Body of pancreas (tissue), 4 donors: ENCODE measurements around the gene DUSP28. TPM values are rescaled to one million over a fixed set of nuclear protein-coding genes. Genes with fewer than 3 reads are reported as not detected.

ENCODE experiments used
- ATAC-seq: fragments of 150-250 bp; one replicate; pipeline ENCODE4 v1.9.1; 2016
- DNase-seq, 4 donors: peaks; one replicate each; pipeline ENCODE4 v3.0.0-alpha.2; 2019
- H3K27ac ChIP-seq, 4 donors: fragments of 200-600 bp; sonication (generic); 1 replicate in 3 of 4; 2 replicates in 1 of 4; pipeline versions ENCODE4 v1.5.1 to v1.6.1; 2016 to 2019; ENCODE audit warnings: mild to moderate bottlenecking in 1 of 4, mixed read lengths in 1 of 4, moderate library complexity in 1 of 4
- H3K27me3 ChIP-seq, 2 donors: fragments of 200-600 bp; sonication (generic); one replicate each; pipeline ENCODE4 v1.6.0; 2016; ENCODE audit warnings: mild to moderate bottlenecking in 1 of 2
- H3K36me3 ChIP-seq, 2 donors: fragments of 200-600 bp; sonication (generic); replicated peaks in 1 of 2; 2 replicates each; pipeline ENCODE4 v1.5.1; 2016; ENCODE audit warnings: low read depth in 2 of 2; ENCODE audit not compliant: insufficient read depth in 1 of 2
- H3K4me1 ChIP-seq: fragments of 200-600 bp; sonication (generic); one replicate; pipeline ENCODE4 v1.6.0; 2016
- H3K4me3 ChIP-seq, 2 donors: fragments of 200-600 bp; sonication (generic); 1 replicate in 1 of 2; 2 replicates in 1 of 2; pipeline ENCODE4 v1.5.1; 2016 to 2019
- H3K9me3 ChIP-seq, 3 donors: fragments of 200-600 bp; sonication (generic); 1 replicate in 2 of 3; 2 replicates in 1 of 3; pipeline ENCODE4 v1.5.1; 2016
- POLR2A ChIP-seq, 3 donors: fragments of 450-650 bp; IDR thresholded peaks; one replicate each; pipeline ENCODE4 v1.6.1; 2016; ENCODE audit warnings: antibody characterized with exemption in 3 of 3, mild to moderate bottlenecking in 2 of 3
- WGBS, 2 donors: methylation state at CpG; one replicate each; pipeline ENCODE4 v1.1.5; 2017; 5-methylcytosine and 5-hydroxymethylcytosine counted together
- intact Hi-C: fragments of 100-400 bp; cut with DNase I; formaldehyde crosslinking; loops from one replicate; pipeline ENCODE4 v1.15.1; 2023
- total RNA-seq, 2 donors: library from RNA; depleted of rRNA; stranded (reverse); fragments of >200 nt; gene quantifications; one replicate each; pipeline ENCODE4 v1.1.0, GENCODE V29; 2016
- TF ChIP-seq, protein P1 (sequence below), 7 experiments: fragments of 450-650 bp in 4 of 7; fragments of 200-600 bp in 3 of 7; sonication (generic) in 3 of 7; IDR thresholded peaks; one replicate each; pipeline ENCODE4 v1.5.1; 2016 to 2019; ENCODE audit warnings: antibody characterized with exemption in 7 of 7

DUSP28 gene
- total RNA-seq, 2 donors from 2014 or later: 4.7 to 6.6 TPM

DNA sequence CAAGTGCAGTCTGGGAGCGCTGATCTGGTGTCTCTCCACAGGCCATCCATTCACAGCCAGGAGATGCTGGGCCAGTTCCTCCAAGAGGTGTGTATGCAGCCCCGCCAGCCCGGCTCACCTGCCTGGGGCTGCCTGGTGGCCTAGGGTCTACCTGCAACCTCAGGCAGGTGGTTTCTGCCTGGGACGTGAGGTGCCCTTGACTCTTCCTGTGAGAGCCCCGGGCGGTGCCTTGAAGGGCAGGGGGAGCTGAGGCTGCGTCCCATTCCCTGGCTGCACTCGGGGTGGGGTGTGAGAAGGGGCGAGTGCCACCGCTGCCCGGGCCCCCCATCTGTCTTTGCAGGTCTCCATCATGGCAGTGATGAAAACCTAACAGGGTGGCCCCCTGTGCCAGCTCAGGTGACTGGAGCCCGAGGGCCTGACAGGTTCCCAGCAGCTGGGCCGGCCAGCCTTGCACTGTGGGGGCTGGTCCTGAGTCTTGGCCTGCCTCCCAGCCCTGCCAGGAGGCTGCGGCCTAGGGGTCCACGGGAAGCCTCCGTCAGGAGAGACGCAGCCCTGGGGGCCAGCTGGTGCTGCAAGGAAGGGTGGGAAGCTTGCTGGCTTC, 38.3 kb downstream of the DUSP28 start:
- Histone ChIP-seq H3K4me3 (no peak overlapping the region), H3K36me3 (peaks cover 0 to 6% of the 10 kb centered on the region in 2 donors), H3K27me3 (no peaks in the 10 kb centered on the region), H3K4me1 (no peaks in the 10 kb centered on the region), H3K9me3 (no peaks in the 10 kb centered on the region), H3K27ac (no peak overlapping the region)
- ATAC-seq (no peak), DNase-seq (no peak)
- WGBS, 2 donors: 97 to 99% methylated on average over 6 to 14 of the region's 17 CpGs
- TF ChIP-seq, protein P1, sequence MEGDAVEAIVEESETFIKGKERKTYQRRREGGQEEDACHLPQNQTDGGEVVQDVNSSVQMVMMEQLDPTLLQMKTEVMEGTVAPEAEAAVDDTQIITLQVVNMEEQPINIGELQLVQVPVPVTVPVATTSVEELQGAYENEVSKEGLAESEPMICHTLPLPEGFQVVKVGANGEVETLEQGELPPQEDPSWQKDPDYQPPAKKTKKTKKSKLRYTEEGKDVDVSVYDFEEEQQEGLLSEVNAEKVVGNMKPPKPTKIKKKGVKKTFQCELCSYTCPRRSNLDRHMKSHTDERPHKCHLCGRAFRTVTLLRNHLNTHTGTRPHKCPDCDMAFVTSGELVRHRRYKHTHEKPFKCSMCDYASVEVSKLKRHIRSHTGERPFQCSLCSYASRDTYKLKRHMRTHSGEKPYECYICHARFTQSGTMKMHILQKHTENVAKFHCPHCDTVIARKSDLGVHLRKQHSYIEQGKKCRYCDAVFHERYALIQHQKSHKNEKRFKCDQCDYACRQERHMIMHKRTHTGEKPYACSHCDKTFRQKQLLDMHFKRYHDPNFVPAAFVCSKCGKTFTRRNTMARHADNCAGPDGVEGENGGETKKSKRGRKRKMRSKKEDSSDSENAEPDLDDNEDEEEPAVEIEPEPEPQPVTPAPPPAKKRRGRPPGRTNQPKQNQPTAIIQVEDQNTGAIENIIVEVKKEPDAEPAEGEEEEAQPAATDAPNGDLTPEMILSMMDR (IDR thresholded peaks at IDR 0.05): no peak
- no peak for TF ChIP-seq POLR2A (IDR thresholded peaks at IDR 0.05)
- intact Hi-C loops: no loop called here

DNA sequence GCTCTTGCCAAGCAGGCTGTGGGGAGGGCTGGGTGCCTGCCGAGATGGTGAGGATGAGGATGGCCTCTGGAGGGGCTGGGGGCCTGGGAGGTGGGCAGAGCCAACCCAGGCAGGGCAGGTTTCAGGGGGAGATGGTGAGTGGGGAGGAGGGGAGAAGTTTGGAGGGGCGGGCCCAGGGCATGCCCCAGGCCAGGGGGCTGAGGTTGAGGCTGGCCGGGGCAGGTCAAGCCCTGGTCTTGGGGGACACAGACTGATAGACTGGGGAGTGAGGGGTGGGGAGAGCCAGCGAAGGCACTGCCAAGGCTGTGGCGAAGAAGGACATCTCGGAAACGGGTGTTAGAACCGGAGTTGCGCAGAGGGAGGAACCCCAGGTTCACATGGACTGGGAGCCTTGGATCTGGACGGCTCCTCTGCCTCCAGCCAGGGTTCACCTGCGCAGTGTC, 39.0 kb downstream of the DUSP28 start:
- Histone ChIP-seq H3K27me3 (no peaks in the 10 kb centered on the region), H3K27ac (no peak overlapping the region), H3K4me3 (no peak overlapping the region), H3K4me1 (peaks cover 3% of the 10 kb centered on the region), H3K36me3 (peaks cover 0 to 6% of the 10 kb centered on the region in 2 donors), H3K9me3 (no peaks in the 10 kb centered on the region)
- ATAC-seq (no peak), DNase-seq (no peak)
- intact Hi-C loops: no loop called here
- WGBS, 2 donors: 92 to 93% methylated on average over 11 of the region's 11 CpGs
- no peak for TF ChIP-seq POLR2A (IDR thresholded peaks at IDR 0.05)
- TF ChIP-seq, protein P1 (IDR thresholded peaks at IDR 0.05): no peak

DNA sequence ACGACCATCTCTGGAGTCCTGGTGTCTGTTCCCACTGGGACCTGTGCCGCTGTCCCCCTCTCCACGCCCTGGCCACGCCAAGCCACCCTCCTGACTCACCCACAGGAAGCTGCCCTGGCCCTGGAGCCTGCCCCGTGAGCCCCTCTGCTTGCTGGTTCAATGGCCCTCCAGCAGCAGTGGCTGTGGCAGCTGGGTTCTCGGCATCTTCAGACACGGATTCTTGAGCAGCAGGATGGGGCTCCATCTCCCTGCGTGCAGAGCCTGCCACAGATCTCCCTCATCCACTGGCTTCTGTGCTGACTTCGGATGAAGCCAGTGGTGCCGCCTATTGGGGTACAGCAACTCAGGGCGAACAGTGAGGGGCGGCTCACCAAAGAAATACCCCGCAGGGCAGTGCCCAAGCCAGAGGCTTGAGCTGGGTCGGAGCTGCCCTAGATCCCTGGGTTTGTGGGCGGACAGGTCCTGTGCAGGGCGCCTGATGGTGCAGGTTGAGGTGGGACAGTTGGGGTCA, 40.3 kb downstream of the DUSP28 start:
- WGBS, 2 donors: 92 to 93% methylated on average over 12 to 16 of the region's 16 CpGs
- peaks cover 9% of the 10 kb centered on the region for H3K4me1 ChIP-seq
- H3K9me3 ChIP-seq: no peaks in the 10 kb centered on the region
- no peak overlapping the region for H3K27ac ChIP-seq
- DNase-seq: peak in 2 of 4 donors; percentile 4 to 10
- intact Hi-C loops: no loop called here
- TF ChIP-seq, protein P1 (IDR thresholded peaks at IDR 0.05): no peak
- no peak for TF ChIP-seq POLR2A (IDR thresholded peaks at IDR 0.05)
- no peak for ATAC-seq
- no peaks in the 10 kb centered on the region for H3K27me3 ChIP-seq
- H3K4me3 ChIP-seq: no peak overlapping the region
- peaks cover 0 to 6% of the 10 kb centered on the region in 2 donors for H3K36me3 ChIP-seq

DNA sequence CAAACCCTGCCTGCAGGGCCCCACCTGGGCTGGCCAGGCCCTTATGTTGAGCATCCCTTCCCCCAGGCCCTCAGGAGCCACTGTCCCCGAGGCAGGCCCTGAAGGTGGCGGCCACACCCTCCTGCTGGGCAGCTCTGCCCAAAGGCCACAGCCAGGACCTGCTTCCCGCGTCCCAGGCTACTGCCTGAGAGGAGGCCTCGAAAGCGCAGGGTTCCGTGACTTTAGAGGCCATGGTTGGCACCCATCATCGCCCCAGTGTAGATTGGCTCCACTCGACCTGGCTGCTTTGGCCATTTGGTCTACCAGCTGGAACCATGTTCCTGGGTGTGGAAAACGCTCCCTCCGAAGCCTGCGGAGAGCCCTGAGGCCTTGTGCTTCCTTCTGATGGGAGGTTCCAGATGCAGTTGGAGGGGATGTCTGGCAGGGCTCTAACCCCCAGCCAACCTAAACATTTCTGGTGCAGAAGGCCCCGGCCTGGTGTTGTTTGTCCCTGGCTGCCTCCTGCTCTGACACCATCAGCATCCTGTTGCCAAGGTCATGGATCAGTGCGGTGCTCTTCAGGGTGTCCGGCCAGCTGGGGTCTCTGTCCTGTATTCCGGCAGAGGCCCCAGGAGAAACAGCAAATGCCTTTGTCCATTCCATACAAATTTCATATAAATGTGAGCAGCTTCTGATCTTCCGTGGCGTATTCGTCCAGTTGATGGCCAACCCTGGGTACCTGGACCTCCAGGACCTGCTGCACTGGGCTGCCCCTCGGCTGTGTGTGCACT, 41.1 kb downstream of the DUSP28 start:
- no peak overlapping the region for H3K4me3 ChIP-seq
- H3K9me3 ChIP-seq: no peaks in the 10 kb centered on the region
- peaks cover 9% of the 10 kb centered on the region for H3K4me1 ChIP-seq
- intact Hi-C loops: no loop called here
- H3K36me3 ChIP-seq: peaks cover 0 to 6% of the 10 kb centered on the region in 2 donors
- DNase-seq (no peak), ATAC-seq (no peak)
- no peak overlapping the region for H3K27ac ChIP-seq
- TF ChIP-seq POLR2A (IDR thresholded peaks at IDR 0.05): no peak
- TF ChIP-seq, protein P1 (IDR thresholded peaks at IDR 0.05): no peak
- H3K27me3 ChIP-seq: no peaks in the 10 kb centered on the region
- 62 to 88% methylated on average over 5 to 19 of the region's 20 CpGs for WGBS, 2 donors
